Cardiac fibroblast (primary cell): ENCODE results near the gene POLD1.
"Not testable (repeated sequence)": the region's sequence is repeated elsewhere in the genome, so short reads cannot be mapped to it uniquely, and the experiment has no call there.

Experiments
- DNase-seq, 2 donors: peaks; one replicate each; pipeline versions ENCODE4 v3.0.0 to v3.0.0-alpha.2; 2010; ENCODE audit warnings: low read depth in 2 of 2
- H3K4me3 ChIP-seq, 2 donors: replicated peaks in 1 of 2; 1 replicate in 1 of 2; 2 replicates in 1 of 2; pipeline ENCODE4 v1.5.1; 2011; ENCODE audit warnings: low read depth in 2 of 2, low read length in 2 of 2, mild to moderate bottlenecking in 2 of 2, moderate library complexity in 1 of 2
- TF ChIP-seq, protein P1 (sequence below): IDR thresholded peaks from one replicate; pipeline ENCODE4 v1.5.1; 2011; ENCODE audit warnings: low read depth, mild to moderate bottlenecking, low read length, inconsistent platforms

The POLD1 gene

DNA sequence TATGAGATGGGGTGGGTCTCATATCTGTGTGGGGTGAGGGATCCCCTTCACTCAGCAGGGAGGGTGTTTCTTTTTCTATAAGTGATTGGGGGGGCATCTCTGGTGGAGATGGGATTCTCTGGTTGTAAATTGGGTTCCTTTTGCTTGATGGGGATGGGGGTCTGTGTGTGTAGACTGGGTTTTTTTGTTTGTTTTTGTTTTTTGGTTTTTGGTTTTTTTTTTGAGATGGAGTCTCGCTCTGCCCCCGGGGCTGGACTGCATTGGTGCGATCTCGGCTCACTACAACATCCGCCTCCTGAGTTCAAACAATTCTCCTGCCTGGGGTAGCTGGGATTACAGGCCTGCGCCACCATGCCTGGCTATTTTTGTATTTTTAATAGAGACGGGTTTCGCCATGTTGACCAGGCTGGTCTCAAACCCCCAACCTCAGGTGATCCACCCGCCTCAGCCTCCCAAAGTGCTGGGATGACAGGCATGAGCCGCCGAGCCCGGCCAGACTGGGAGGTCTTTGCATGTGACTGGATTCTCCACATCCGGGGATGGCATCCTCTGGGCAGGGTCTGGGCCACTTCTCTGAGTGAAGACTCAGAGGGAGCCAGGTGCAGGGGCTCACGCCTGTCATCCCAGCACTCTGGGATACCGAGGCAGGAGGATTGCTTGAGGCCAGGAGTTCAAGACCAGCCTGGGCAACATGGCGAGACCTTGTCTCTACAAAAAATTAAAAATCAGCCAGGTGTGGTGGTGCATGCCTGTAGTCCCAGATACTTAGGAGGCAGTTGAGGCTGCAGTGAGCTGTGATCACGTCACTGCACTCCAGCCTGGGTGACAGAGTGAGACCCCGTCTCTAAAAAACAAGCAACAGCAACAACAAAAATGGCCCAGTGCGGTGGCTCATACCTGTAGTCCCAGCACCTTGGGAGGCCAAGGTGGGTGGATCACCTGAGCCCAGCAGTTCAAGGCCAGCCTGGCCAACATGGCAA, 49.3 kb downstream of the POLD1 start:
- H3K4me3 ChIP-seq = no peak overlapping the region
- no peak for DNase-seq
- TF ChIP-seq, protein P1, sequence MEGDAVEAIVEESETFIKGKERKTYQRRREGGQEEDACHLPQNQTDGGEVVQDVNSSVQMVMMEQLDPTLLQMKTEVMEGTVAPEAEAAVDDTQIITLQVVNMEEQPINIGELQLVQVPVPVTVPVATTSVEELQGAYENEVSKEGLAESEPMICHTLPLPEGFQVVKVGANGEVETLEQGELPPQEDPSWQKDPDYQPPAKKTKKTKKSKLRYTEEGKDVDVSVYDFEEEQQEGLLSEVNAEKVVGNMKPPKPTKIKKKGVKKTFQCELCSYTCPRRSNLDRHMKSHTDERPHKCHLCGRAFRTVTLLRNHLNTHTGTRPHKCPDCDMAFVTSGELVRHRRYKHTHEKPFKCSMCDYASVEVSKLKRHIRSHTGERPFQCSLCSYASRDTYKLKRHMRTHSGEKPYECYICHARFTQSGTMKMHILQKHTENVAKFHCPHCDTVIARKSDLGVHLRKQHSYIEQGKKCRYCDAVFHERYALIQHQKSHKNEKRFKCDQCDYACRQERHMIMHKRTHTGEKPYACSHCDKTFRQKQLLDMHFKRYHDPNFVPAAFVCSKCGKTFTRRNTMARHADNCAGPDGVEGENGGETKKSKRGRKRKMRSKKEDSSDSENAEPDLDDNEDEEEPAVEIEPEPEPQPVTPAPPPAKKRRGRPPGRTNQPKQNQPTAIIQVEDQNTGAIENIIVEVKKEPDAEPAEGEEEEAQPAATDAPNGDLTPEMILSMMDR = no peak

DNA sequence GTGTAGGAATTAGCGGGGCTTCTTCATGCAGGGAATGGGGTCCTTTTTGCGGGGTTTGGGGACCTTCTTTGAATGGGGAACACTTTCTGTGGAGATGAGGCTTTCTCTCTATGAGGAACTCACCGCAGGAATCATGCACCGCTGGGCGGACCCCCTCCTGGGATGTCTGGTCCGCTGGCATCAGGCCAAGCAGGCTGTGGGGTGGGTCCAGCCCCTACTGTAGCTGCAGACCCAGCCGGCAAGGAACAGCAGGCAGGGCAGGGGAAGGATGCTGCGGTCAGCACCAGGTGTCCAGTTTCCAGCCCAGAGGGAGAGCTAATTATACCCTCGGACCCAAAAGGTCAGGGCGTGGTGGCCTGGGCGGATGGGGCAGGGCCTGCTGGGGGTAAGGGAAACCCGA, 50.4 kb downstream of the POLD1 start:
- TF ChIP-seq, protein P1 = no peak
- DNase-seq = no peak
- no peak overlapping the region for H3K4me3 ChIP-seq

DNA sequence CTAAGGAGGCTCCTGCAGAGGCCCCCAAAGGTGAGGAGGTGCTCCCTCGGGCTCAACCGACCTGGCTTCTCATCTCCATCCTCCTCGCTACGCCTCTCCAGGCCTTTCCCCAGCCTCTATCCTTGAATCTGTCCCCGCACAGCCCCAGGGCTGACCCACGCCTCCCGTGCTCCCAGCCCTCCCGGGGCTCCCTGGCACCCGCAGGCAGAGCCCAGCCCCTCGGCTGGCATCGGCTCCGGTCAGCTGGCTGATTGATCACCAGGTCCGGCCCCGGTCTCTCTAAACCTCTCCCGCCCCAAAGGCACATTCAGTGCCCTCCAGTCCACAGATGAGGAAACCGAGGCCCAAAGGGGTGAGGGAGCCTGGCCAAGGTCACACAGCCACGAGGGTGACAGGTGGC, 51.1 kb downstream of the POLD1 start:
- TF ChIP-seq, protein P1 = no peak
- H3K4me3 ChIP-seq = no peak overlapping the region
- DNase-seq = no peak

DNA sequence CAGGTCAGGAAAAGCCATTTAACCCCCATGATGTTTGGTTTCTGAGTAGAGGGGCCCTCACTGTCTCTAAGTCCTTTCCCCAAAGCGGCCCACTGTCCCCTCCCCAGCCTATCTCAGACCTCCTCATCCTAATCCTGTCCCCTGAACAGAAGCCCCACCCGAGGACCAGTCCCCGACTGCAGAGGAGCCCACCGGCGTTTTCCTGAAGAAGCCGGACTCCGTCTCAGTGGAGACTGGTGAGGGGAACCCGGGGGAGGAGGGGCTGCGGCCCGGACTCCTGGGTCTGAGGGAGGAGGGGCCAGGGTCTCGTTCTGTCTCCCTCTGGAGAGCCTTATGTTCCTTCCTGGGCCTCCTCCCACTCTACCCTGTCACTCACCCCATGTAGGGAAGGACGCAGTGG, 51.5 kb downstream of the POLD1 start:
- TF ChIP-seq, protein P1 = no peak

DNA sequence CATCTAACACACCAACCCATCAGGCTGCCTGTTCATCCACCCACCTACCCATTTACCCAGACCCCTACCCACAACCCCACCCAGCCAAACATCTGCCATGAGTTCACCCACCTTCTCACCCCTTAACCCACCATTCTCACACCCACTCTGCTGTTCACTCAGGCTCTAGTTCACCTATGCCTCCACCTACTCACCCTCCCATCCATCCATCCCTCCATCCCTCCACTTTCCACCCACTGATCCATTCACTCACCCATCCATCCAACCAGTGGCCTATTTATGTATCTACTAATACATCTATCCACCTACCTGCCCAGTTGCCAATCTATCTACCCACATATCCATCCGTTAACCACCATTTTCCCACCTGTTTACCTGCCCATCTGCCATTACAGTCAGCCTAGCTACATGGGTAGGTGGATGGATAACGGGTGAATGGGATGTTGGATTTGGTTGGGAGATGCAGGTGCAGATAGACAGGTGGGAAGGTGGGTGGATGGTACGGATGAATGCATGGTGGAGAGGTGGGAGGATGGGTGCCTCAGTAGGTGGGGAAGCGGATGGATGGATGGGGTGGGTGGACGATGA, 53.8 kb downstream of the POLD1 start:
- DNase-seq = no peak
- TF ChIP-seq, protein P1 = no peak
- H3K4me3 ChIP-seq = no peak overlapping the region

More for the DNA sequence above, 51.5 kb downstream of the POLD1 start:
- DNase-seq = no peak
- no peak overlapping the region for H3K4me3 ChIP-seq

DNA sequence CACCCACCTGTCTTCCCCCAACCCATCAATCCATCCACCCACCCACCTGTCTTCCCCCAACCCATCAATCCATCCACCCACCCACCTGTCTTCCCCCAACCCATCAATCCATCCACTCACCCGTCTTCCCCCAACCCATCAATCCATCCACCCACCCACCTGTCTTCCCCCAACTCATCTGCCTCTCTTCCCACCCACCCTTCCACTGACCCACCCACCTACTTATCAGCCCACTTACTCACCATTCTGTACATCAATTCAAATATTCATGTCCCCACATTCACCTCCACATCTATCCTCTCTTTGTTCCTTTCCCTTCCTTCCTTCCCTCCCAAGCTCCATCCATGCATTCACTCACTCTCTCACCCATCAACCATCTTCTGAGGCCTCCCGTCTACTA, 55.0 kb downstream of the POLD1 start:
- DNase-seq, H3K4me3 ChIP-seq: not testable (repeated sequence)

DNA sequence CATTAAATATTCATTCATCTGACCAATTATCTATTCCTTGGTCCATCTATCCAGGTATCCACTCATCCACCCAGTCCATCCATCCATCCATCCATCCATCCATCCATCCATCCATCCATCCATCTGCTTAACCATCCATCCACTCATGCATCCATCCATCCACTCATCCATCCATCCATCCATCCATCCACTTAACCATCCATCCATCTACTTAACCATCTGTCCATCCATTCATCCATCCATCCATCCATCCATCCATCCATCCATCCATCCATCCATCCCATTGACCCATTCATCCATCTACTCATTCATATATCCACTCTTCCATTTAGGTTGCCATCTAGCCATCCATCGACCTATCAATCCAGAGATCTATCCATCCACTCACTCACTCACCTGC, 59.9 kb downstream of the POLD1 start:
- DNase-seq = no peak
- TF ChIP-seq, protein P1 = no peak
- no peak overlapping the region for H3K4me3 ChIP-seq
